ENCODE data around the gene NPHP4. TPM values are rescaled to one million over a fixed set of nuclear protein-coding genes. Genes with fewer than 3 reads are reported as not detected.
A peak's percentile ranks its signal among the peaks of the same experiment; 100 is the strongest.

NPHP4 gene
- total RNA-seq, 6 experiments from 2014 or later: 1.5 to 6.0 (median 2.0) TPM

- intact Hi-C loops (cut with DNase I): no loop called here
- DNase-seq (no peak), ATAC-seq (no peak)
- Histone ChIP-seq H3K9me3 (no peaks in the 10 kb centered on the region), H3K36me3 (no peaks in the 10 kb centered on the region), H3K27ac (no peak overlapping the region), H3K4me1 (peaks cover 0 to 15% (median 6%) of the 10 kb centered on the region in 4 donors), H3K27me3 (no peaks in the 10 kb centered on the region), H3K4me3 (no peak overlapping the region)
- TF ChIP-seq POLR2A (IDR thresholded peaks at IDR 0.05) (no peak), CTCF (IDR thresholded peaks at IDR 0.05) (no peak)
- WGBS (ENCODE audit: insufficient coverage, low coverage, low lambda C conversion rate, missing lambda C conversion rate): 69% methylated on average over 3 of the region's 4 CpGs
Measured at GRCh38 chr1:5949761-5950100, 42.5 kb downstream of the NPHP4 start.

- ATAC-seq (peak; percentile 90 to 98 (median 96)), DNase-seq (peak in 1 of 3 donors; percentile 77)
- 25% methylated on average over 12 of the region's 13 CpGs for WGBS (ENCODE audit: insufficient coverage, low coverage, low lambda C conversion rate, missing lambda C conversion rate)
- Histone ChIP-seq H3K27me3 (no peaks in the 10 kb centered on the region), H3K27ac (no peak overlapping the region), H3K36me3 (no peaks in the 10 kb centered on the region), H3K9me3 (no peaks in the 10 kb centered on the region), H3K4me1 (peaks cover 0 to 15% (median 6%) of the 10 kb centered on the region in 4 donors), H3K4me3 (no peak overlapping the region)
- intact Hi-C loops (cut with DNase I): no loop called here
- TF ChIP-seq POLR2A (IDR thresholded peaks at IDR 0.05) (no peak), CTCF (IDR thresholded peaks at IDR 0.05) (peak in 2 of 4 donors; percentile 6 to 23)
Measured at GRCh38 chr1:5949085-5949760, 43.0 kb downstream of the NPHP4 start.

- no peaks in the 10 kb centered on the region for H3K36me3 ChIP-seq
- TF ChIP-seq POLR2A (IDR thresholded peaks at IDR 0.05) (no peak), CTCF (IDR thresholded peaks at IDR 0.05) (no peak)
- WGBS (ENCODE audit: insufficient coverage, low coverage, low lambda C conversion rate, missing lambda C conversion rate): 88% methylated on average over 2 of the region's 4 CpGs
Measured at GRCh38 chr1:5948681-5949005, 43.6 kb downstream of the NPHP4 start.

GRCh38 chr1:5947978-5948680 lies 44.1 kb downstream of the NPHP4 start:
- H3K36me3 ChIP-seq: no peaks in the 10 kb centered on the region
- H3K4me3 ChIP-seq: no peak overlapping the region
- DNase-seq: peak in 1 of 3 donors; percentile 37
- no peaks in the 10 kb centered on the region for H3K9me3 ChIP-seq
- intact Hi-C loops (cut with DNase I): no loop called here
- no peak for TF ChIP-seq POLR2A (IDR thresholded peaks at IDR 0.05)
- TF ChIP-seq CTCF (IDR thresholded peaks at IDR 0.05): no peak
- H3K4me1 ChIP-seq: peaks cover 0 to 15% (median 6%) of the 10 kb centered on the region in 4 donors
- H3K27ac ChIP-seq: no peak overlapping the region
- H3K27me3 ChIP-seq: no peaks in the 10 kb centered on the region
- WGBS (ENCODE audit: insufficient coverage, low coverage, low lambda C conversion rate, missing lambda C conversion rate): 100% methylated on average over 3 of the region's 20 CpGs
- ATAC-seq: no peak

More at GRCh38 chr1:5948681-5949005, 43.6 kb downstream of the NPHP4 start:
- ATAC-seq: no peak
- H3K4me1 ChIP-seq: peaks cover 0 to 15% (median 6%) of the 10 kb centered on the region in 4 donors
- no peak overlapping the region for H3K27ac ChIP-seq
- intact Hi-C loops (cut with DNase I): no loop called here
- no peak for DNase-seq
- no peaks in the 10 kb centered on the region for H3K9me3 ChIP-seq
- no peaks in the 10 kb centered on the region for H3K27me3 ChIP-seq
- H3K4me3 ChIP-seq: no peak overlapping the region

All from right lobe of liver (tissue), 6 donors.